Ishikawa (cell line): ENCODE measurements around the gene TARS3.

Source experiments
- CEBPB ChIP-seq: IDR thresholded peaks from 2 replicates; pipeline ENCODE4 v1.6.1; 2012
- CREB1 ChIP-seq: IDR thresholded peaks from 2 replicates; pipeline ENCODE4 v1.6.1; 2012; ENCODE audit warnings: low read depth
- EGR1 ChIP-seq: IDR thresholded peaks from 2 replicates; pipeline ENCODE4 v1.6.1; 2012
- EP300 ChIP-seq: IDR thresholded peaks from 2 replicates; pipeline ENCODE4 v1.6.1; 2012; ENCODE audit warnings: borderline replicate concordance
- FOXM1 ChIP-seq: IDR thresholded peaks from 2 replicates; pipeline ENCODE4 v1.6.1; 2012; ENCODE audit warnings: low read depth, borderline replicate concordance
- MAX ChIP-seq: IDR thresholded peaks from 2 replicates; pipeline ENCODE4 v1.6.1; 2012
- NFIC ChIP-seq: IDR thresholded peaks from 2 replicates; pipeline ENCODE4 v1.6.1; 2012
- RAD21 ChIP-seq: IDR thresholded peaks from 2 replicates; pipeline ENCODE4 v1.6.1; 2012; ENCODE audit warnings: low read depth
- REST ChIP-seq: IDR thresholded peaks from 2 replicates; pipeline ENCODE4 v1.6.1; 2012; ENCODE audit warnings: low read depth, mild to moderate bottlenecking
- TAF1 ChIP-seq: IDR thresholded peaks from 2 replicates; pipeline ENCODE4 v1.6.1; 2012; ENCODE audit warnings: low read depth, mild to moderate bottlenecking
- TCF12 ChIP-seq: IDR thresholded peaks from 2 replicates; pipeline ENCODE4 v1.6.1; 2012; ENCODE audit warnings: low read depth
- TEAD4 ChIP-seq: IDR thresholded peaks from 2 replicates; pipeline ENCODE4 v1.6.1; 2012
- USF1 ChIP-seq: IDR thresholded peaks from 2 replicates; pipeline ENCODE4 v1.6.1; 2012
- YY1 ChIP-seq: IDR thresholded peaks from 2 replicates; pipeline ENCODE4 v1.6.1; 2012; ENCODE audit warnings: low read depth
- ZBTB7A ChIP-seq: IDR thresholded peaks from 2 replicates; pipeline ENCODE4 v1.6.1; 2012; ENCODE audit warnings: low read depth

TARS3 gene

GRCh38 chr15:101625184-101625583 lies 99.1 kb downstream of the TARS3 start:
- no peak for TF ChIP-seq NFIC
- no peak for TF ChIP-seq YY1
- no peak for TF ChIP-seq FOXM1
- no peak for TF ChIP-seq USF1
- no peak for TF ChIP-seq EP300
- no peak for TF ChIP-seq TEAD4
- TF ChIP-seq TCF12, result no peak
- no peak for TF ChIP-seq ZBTB7A
- TF ChIP-seq CEBPB, result no peak
- no peak for TF ChIP-seq RAD21
- no peak for TF ChIP-seq CREB1
- no peak for TF ChIP-seq MAX
- no peak for TF ChIP-seq TAF1
- TF ChIP-seq EGR1, result no peak
- TF ChIP-seq REST, result no peak

- TF ChIP-seq USF1 (no peak), CEBPB (no peak), CREB1 (no peak), MAX (no peak), ZBTB7A (no peak), EGR1 (no peak), TCF12 (no peak), FOXM1 (no peak), REST (no peak), NFIC (no peak), YY1 (no peak), RAD21 (no peak), EP300 (no peak), TEAD4 (no peak), TAF1 (no peak)
These were observed 100.6 kb downstream of the TARS3 start for GRCh38 chr15:101623367-101624304.

- no peak for TF ChIP-seq YY1
- no peak for TF ChIP-seq USF1
- TF ChIP-seq EGR1, result no peak
- no peak for TF ChIP-seq TCF12
- no peak for TF ChIP-seq CEBPB
- no peak for TF ChIP-seq RAD21
- TF ChIP-seq ZBTB7A, result no peak
- no peak for TF ChIP-seq NFIC
- no peak for TF ChIP-seq TEAD4
- TF ChIP-seq TAF1, result no peak
- TF ChIP-seq EP300, result no peak
- no peak for TF ChIP-seq REST
- TF ChIP-seq MAX, result no peak
- TF ChIP-seq FOXM1, result no peak
- TF ChIP-seq CREB1, result no peak
These were observed 102.3 kb downstream of the TARS3 start for GRCh38 chr15:101621961-101622360.
